GM12801 (cell line): ENCODE data around the gene ETS2.

ENCODE experiments used
- TF ChIP-seq, protein P1 (sequence below): IDR thresholded peaks from one replicate; pipeline ENCODE4 v1.5.1; 2011; ENCODE audit warnings: control low read depth; ENCODE audit not compliant: insufficient read length; ENCODE audit errors: extremely low read depth

ETS2 gene

DNA sequence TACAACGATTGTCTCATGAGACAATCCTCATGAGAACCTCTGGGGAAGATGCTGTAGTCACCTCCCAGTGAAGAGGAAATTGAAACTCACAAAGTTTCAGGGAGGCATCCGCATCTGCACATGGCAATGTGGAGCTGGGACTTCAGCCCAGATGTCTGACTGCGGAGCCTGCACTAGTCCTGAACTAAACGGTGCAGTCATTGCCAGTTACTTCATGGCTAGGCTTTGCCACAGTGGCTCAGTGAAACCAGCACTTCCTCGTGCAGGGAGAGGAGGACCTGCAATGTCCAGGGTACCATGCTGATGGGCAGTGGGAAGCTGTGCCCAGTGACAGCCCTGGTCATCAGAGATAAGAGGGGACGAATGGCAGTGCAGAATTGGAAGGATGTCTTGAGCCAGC is 40.7 kb upstream of the ETS2 start:
- TF ChIP-seq, protein P1, sequence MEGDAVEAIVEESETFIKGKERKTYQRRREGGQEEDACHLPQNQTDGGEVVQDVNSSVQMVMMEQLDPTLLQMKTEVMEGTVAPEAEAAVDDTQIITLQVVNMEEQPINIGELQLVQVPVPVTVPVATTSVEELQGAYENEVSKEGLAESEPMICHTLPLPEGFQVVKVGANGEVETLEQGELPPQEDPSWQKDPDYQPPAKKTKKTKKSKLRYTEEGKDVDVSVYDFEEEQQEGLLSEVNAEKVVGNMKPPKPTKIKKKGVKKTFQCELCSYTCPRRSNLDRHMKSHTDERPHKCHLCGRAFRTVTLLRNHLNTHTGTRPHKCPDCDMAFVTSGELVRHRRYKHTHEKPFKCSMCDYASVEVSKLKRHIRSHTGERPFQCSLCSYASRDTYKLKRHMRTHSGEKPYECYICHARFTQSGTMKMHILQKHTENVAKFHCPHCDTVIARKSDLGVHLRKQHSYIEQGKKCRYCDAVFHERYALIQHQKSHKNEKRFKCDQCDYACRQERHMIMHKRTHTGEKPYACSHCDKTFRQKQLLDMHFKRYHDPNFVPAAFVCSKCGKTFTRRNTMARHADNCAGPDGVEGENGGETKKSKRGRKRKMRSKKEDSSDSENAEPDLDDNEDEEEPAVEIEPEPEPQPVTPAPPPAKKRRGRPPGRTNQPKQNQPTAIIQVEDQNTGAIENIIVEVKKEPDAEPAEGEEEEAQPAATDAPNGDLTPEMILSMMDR = no peak

DNA sequence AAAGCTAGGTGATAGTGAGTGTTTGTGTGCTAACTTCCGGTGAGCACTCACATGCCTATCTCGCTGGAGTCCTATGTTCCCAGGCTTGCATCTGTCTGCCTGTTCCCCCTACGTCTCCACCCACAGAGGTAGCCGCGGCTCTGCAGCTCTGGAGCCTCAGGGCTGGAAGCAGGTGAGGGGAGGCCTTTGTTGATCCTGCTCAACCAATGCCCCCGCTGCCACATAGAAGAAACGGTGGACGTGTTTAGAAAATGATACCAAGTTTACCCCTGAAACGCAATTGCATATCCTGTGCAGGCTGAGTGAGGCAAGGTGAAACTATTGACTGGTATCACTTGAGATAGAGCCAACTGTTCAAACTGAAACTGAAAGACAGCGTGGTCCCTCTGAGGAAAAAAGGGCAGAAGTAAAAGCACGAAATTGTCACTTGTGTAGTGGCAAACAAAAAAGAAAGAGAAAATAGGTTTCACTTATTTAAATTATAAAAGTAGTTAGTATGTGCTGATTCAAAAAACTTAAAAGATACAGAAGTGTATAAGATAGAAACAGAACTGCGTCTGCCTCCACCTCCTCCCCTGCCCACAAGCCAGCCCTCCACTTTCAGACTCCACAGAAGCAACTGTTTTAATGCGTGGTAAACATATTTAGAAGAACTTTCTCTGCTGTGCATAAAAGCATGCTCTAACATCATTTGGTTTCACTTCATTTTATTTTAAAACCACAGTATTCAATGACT is 38.6 kb upstream of the ETS2 start:
- TF ChIP-seq, protein P1 = no peak

DNA sequence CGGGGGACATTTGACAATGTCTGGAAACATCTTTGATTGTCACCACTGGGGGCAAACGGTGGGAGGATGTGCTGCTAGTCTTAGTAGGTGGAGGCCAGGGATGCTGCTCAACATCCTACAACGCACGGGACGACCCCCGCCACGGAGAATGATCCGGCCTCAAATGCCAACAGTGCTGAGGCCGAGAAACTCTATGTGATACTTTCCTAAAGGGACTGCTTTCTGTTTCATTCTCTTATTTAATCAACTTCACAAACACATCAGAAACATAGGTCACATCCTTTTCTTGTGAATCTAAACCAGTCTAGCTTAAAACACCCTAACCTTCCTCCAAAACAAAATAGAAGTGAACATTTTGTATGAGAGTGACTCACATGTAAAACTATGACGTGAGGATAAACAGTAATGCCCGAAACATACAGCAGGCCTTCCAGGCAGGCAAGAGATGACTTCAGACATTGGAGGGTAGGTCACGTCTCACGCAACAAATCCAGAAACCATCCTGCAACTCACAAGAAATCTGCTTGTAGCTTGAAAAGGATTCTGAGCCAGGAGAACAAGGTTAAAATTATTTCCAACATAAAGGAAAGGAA is 37.2 kb upstream of the ETS2 start:
- TF ChIP-seq, protein P1 = no peak

DNA sequence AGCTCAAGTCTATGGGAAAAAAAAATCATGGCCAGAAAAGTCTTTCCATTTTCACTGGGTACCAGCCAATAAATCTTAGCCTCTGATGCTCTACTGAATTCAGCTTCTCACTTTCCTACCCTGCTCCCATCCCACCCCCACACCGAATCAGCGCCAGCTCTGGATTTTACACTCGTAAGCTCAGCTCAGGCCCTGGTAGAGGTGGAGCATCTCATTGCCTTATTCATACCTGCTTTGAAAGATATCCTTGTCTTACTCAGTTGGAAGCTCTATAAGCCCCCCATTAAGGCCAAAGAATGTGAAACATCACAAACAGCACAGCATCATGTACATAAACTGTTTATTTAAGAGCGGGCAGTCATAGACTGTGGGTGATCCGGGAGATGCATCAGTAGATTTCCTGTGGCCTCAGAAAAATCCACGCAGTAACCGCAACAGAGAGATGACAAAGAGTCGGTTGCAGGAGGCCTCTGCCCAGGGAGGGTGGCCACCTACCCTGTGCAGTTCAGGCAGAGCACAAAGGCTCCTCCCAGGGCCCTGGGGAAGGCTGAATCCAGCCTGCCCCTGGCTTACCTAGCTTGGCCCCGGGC is 36.4 kb upstream of the ETS2 start:
- TF ChIP-seq, protein P1 = no peak

DNA sequence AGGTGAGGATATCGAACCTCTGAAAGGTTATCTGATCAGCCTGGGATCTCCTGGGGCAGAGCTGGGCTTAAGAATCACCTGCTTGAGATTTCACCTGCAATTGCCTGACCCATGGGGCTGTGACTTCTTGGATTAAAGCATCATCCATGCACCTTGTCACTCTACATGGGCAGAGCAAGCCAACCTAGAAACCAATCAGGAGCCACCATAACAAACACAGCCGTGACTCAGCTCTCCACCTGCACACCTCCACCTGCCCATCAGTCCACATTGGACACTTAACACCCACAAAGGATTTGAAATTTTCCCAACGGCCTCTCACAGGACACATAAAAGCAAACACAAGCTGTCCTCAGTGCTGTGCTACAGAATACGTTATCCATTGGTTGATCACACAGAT is 35.1 kb upstream of the ETS2 start:
- TF ChIP-seq, protein P1 = no peak

DNA sequence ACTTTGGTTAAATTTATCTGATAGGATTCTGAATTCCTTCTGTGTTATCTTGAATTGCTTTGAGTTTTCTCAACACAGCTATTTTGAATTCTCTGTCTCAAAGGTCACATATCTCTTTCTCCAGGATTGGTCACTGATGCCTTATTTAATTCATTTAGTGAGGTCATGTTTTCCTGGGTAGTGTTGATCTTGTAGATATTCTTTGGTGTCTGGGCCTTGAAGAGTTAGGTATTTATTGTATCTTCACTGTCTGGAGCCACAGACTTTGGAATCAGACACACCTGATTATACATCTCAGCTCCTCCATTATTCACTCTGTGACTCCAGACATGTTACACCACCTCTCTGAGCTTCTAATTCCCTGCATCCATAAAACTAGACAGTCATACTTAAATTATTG is 34.2 kb upstream of the ETS2 start:
- TF ChIP-seq, protein P1 = no peak

DNA sequence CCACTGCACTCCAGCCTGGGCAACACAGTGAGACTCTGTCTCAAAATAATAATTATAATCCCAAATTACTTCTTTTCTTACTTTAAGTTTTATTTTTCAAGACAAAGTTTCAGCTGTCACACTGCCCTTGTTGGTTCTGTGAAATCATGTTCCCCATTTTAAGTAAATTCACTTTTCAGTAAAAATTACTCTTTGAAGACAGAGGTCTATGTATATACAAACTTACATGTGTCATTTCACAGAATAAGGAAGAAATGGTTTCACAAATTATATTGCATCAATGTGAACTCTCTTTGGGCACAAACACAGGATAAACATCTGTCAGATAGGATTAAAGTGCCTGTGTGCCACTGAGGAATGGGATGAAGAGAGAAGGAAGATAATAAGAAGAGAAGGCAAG is 33.1 kb upstream of the ETS2 start:
- TF ChIP-seq, protein P1 = no peak
